Activated T-cell treated with anti-CD3 and anti-CD28 coated beads, Interleukin-2, amount 50 U/mL, for 1 hour (primary cell): ENCODE data around the gene OPN3.
"Not testable (repeated sequence)": the region's sequence is repeated elsewhere in the genome, so short reads cannot be mapped to it uniquely, and the experiment has no call there.

ENCODE experiments used
- DNase-seq: peaks from one replicate; pipeline ENCODE4 v3.0.0-alpha.2; 2020

The OPN3 gene

GRCh38 chr1:241640149-241640866 lies at the start of gene OPN3, which contains the start of gene CHML:
Gene OPN3, minus strand, starts transcription at chr1:241640369. Its CDS starts 115 bp downstream, at chr1:241640254.
Gene CHML, minus strand, starts transcription at chr1:241640369. Its CDS starts 4,603 bp downstream, at chr1:241635766.
- peak; percentile 90 for DNase-seq

GRCh38 chr1:241688940-241689368 lies 48.8 kb upstream of the OPN3 start:
- DNase-seq: no peak

- no peak for DNase-seq
Measured at GRCh38 chr1:241684108-241684507, 43.9 kb upstream of the OPN3 start.

- no peak for DNase-seq
Measured at GRCh38 chr1:241682921-241683320, 42.8 kb upstream of the OPN3 start.

GRCh38 chr1:241681861-241682448 lies 41.8 kb upstream of the OPN3 start:
- DNase-seq: not testable (repeated sequence)

- no peak for DNase-seq
Measured at GRCh38 chr1:241679961-241680360, 39.8 kb upstream of the OPN3 start.

- no peak for DNase-seq
Measured at GRCh38 chr1:241679404-241679803, 39.2 kb upstream of the OPN3 start.

- no peak for DNase-seq
Measured at GRCh38 chr1:241678536-241678935, 38.4 kb upstream of the OPN3 start.

- no peak for DNase-seq
Measured at GRCh38 chr1:241677201-241677600, 37.0 kb upstream of the OPN3 start.

GRCh38 chr1:241675983-241676382 lies 35.8 kb upstream of the OPN3 start:
- DNase-seq: no peak

- no peak for DNase-seq
Measured at GRCh38 chr1:241674805-241675384, 34.7 kb upstream of the OPN3 start.

GRCh38 chr1:241672301-241672700 lies 32.1 kb upstream of the OPN3 start:
- no peak for DNase-seq

- DNase-seq: no peak
Measured at GRCh38 chr1:241666419-241666818, 26.2 kb upstream of the OPN3 start.

GRCh38 chr1:241660424-241660972 lies 20.3 kb upstream of the OPN3 start:
- no peak for DNase-seq

GRCh38 chr1:241659016-241659415 lies 18.8 kb upstream of the OPN3 start:
- not testable (repeated sequence) for DNase-seq

GRCh38 chr1:241658081-241658793 lies 18.1 kb upstream of the OPN3 start:
- DNase-seq: no peak

GRCh38 chr1:241654641-241655040 lies 14.5 kb upstream of the OPN3 start:
- no peak for DNase-seq

GRCh38 chr1:241654019-241654418 lies 13.8 kb upstream of the OPN3 start:
- DNase-seq: no peak

- no peak for DNase-seq
Measured at GRCh38 chr1:241652012-241652411, 11.8 kb upstream of the OPN3 start, which contains the start of gene WDR64. Gene WDR64, plus strand, starts transcription at chr1:241652281. Its CDS starts 204 bp downstream, at chr1:241652485.

- DNase-seq: no peak
Measured at GRCh38 chr1:241648159-241648558, 8.0 kb upstream of the OPN3 start.

GRCh38 chr1:241647658-241648057 lies 7.5 kb upstream of the OPN3 start:
- no peak for DNase-seq

- DNase-seq: no peak
Measured at GRCh38 chr1:241646201-241646600, 6.0 kb upstream of the OPN3 start.

GRCh38 chr1:241645199-241645598 lies 5.0 kb upstream of the OPN3 start:
- DNase-seq: no peak
